ENCODE data around the gene SAP30BP.

DNA sequence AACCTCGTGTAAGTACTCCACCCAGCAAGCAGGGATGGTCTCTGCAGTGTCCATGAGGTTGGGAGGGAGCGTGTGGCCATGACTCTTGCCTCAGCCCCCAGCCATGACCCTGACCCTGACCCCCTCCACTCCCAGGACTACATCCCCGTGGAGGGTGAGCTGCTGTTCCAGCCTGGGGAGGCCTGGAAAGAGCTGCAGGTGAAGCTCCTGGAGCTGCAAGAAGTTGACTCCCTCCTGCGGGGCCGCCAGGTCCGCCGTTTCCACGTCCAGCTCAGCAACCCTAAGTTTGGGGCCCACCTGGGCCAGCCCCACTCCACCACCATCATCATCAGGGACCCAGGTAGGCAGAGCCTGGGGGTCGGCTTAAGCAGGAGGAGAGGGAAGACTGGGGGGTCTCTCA is 81.6 kb downstream of the SAP30BP start:
- no peak for TF ChIP-seq CTCF (IDR thresholded peaks at IDR 0.05)
- no peak for TF ChIP-seq EP300 (IDR thresholded peaks at IDR 0.05)
- TF ChIP-seq POLR2A (IDR thresholded peaks at IDR 0.05), result no peak

All from gastroesophageal sphincter (tissue), 3 donors.